ENCODE data around the gene PRPF40B. TPM values are rescaled to one million over a fixed set of nuclear protein-coding genes. Genes with fewer than 3 reads are reported as not detected.

Gene PRPF40B
- total and polyA plus RNA-seq, 12 donors = 13.4 to 37.5 (median 21.6) TPM

DNA sequence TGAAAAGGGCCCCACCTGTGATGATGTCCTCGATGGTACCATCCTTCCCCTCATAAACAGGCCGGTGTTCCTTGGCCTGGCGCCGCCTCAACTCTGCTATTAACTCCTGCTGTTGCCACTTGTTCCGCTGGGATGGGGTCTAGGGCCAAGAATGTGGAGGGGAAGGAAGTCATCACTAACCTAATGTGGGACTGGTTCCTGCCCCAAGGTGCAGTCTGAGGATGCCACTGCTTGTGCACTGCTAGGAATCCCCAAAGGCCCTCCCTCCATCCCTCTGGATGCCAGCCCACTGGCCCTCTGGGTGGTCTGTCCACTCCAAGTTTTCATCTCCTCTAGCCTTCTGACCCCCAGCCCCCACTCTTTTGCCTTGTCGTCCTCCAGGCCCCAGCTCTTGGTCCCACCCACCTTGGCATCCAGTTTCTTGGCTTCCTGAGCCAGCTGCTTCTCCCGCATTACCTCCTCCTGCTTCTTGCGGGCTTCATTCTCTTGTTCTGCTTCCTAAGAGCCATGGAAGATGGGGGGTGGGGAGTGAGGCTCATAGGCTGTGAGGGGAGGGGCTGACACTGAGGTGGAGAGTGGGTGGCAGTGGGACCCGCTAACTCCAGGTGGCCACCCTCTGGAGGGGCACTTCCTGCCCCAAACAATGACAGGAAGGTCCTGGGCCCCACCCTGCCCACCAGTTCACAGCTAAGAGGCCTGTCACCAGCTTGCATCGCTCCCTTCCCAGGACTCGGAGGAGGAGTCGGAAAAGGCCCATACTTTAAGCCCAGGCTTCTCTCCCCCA lies 23.7 kb downstream of the PRPF40B start:
- peaks cover 19 to 71% (median 50%) of the 10 kb centered on the region in 9 donors for H3K4me1 ChIP-seq
- no peaks in the 10 kb centered on the region for H3K9me3 ChIP-seq
- H3K4me3 ChIP-seq = no peak overlapping the region
- TF ChIP-seq, protein P1, sequence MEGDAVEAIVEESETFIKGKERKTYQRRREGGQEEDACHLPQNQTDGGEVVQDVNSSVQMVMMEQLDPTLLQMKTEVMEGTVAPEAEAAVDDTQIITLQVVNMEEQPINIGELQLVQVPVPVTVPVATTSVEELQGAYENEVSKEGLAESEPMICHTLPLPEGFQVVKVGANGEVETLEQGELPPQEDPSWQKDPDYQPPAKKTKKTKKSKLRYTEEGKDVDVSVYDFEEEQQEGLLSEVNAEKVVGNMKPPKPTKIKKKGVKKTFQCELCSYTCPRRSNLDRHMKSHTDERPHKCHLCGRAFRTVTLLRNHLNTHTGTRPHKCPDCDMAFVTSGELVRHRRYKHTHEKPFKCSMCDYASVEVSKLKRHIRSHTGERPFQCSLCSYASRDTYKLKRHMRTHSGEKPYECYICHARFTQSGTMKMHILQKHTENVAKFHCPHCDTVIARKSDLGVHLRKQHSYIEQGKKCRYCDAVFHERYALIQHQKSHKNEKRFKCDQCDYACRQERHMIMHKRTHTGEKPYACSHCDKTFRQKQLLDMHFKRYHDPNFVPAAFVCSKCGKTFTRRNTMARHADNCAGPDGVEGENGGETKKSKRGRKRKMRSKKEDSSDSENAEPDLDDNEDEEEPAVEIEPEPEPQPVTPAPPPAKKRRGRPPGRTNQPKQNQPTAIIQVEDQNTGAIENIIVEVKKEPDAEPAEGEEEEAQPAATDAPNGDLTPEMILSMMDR (IDR thresholded peaks at IDR 0.05) = no peak
- H3K27me3 ChIP-seq = no peaks in the 10 kb centered on the region
- 56 to 60% methylated on average over 12 of the region's 12 CpGs for WGBS, 2 donors
- peak in 1 of 2 donors; percentile 54 for DNase-seq
- peaks cover 0 to 100% (median 62%) of the 10 kb centered on the region in 9 donors for H3K36me3 ChIP-seq
- intact Hi-C loops (cut with DNase I) = loop anchor here in 2 of 10 donors (10.0 kb wide), 2 partner anchors 178 to 188 kb away; partner anchors contain the start of gene NCKAP5L (in 1 of the 2)
- peak overlapping the region in 9 of 10 donors; percentile 66 to 90 (median 78) for H3K27ac ChIP-seq
- peak in 7 of 8 donors; percentile 30 to 56 (median 47) for ATAC-seq

DNA sequence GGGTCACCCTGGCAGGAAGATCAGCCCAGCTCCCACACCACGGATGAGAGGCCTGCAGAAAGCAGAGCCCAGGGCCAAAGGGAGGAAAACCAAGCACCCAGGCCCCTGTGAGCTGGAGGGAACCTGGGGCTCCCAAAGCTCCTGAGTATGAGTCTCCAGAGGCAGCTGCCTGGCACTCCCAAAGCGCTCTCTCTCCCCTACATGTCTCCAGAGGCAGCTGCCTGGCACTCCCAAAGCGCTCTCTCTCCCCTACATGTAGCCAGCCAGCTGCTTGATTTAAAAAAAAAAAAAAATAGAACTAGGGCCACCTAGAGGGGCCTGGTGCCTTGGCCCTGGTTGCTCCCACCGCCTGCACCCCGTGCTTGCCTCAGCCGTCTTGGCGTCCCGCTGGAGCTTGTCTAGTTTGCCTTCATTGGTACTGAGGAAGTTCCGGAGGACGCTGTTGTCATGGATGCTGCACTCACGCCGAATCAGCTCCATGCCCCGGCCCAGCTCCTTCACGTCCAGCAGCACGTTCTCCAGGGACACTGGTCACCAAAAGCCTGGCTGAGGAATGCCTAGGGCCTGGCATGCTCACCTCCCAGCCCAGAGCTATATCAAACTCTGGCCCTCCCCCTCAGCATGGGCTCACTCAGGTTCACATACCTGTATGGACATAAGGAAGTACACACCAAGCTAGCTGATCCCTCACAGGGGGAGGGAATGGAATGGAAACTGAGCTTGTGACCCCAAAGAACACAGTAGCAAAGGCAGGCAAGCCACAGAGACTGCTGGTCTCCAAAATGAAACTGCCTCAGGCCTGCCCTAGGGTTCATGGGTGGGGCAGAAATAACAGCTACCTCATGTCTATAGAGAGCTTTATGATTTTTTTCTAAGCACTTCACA lies 24.7 kb downstream of the PRPF40B start:
- Histone ChIP-seq H3K4me3 (peak overlapping the region in 1 of 10 donors; percentile 3), H3K4me1 (peaks cover 19 to 71% (median 50%) of the 10 kb centered on the region in 9 donors), H3K27ac (peak overlapping the region; percentile 62 to 90 (median 77)), H3K36me3 (peaks cover 0 to 100% (median 58%) of the 10 kb centered on the region in 9 donors), H3K27me3 (no peaks in the 10 kb centered on the region), H3K9me3 (no peaks in the 10 kb centered on the region)
- TF ChIP-seq, protein P1 (IDR thresholded peaks at IDR 0.05) = no peak
- intact Hi-C loops (cut with DNase I) = loop anchor here in 2 of 10 donors (10.0 kb wide), 2 partner anchors 177 to 187 kb away; partner anchors contain the start of gene NCKAP5L (in 1 of the 2)
- no peak for DNase-seq
- 63 to 68% methylated on average over 15 of the region's 15 CpGs for WGBS, 2 donors
- no peak for ATAC-seq

DNA sequence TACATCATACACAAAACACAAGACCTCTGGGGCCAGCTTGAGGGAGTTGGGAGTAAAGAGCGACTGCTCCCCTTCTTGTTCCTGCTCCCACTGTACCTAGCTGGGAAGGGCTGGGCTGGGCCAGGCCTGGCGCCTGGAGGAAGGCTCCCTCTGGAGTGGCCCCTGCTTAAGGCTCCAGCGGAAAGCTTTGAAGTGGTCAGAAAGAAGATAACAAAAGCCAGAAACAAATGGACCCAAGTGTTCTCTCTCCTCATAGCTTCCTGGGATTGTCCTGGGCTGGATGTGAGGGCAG lies 25.3 kb downstream of the PRPF40B start:
- intact Hi-C loops (cut with DNase I) = loop anchor here in 2 of 10 donors (10.0 kb wide), 2 partner anchors 176 to 186 kb away; partner anchors contain the start of gene NCKAP5L (in 1 of the 2)
- ATAC-seq (no peak), DNase-seq (no peak)
- Histone ChIP-seq H3K9me3 (no peaks in the 10 kb centered on the region), H3K27ac (peak overlapping the region in 9 of 10 donors; percentile 15 to 90 (median 78)), H3K27me3 (no peaks in the 10 kb centered on the region), H3K4me3 (no peak overlapping the region), H3K4me1 (peaks cover 19 to 74% (median 50%) of the 10 kb centered on the region in 9 donors), H3K36me3 (peaks cover 0 to 100% (median 58%) of the 10 kb centered on the region in 9 donors)
- TF ChIP-seq, protein P1 (IDR thresholded peaks at IDR 0.05) = no peak
- WGBS, 2 donors = 65 to 78% methylated on average over 3 of the region's 3 CpGs

DNA sequence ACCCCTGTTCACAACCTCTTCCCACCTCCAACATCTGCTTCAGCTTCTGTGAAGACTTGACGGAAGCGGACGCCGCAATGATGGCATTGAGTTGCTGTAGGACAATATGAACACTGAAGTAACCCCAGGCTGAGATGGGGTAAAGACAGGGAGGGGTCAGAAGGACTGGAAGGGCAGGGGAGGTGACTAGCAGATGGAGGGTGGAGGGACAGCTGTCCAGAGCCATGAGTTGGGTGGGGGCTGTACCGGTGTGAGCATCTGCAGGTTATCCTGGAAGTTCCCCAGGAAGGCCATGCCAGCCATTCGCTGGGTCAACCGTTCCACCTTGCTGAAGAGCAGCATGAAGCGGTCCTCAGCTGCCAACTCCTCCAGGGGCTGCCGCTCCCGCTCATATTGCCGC lies 26.1 kb downstream of the PRPF40B start:
- Histone ChIP-seq H3K9me3 (no peaks in the 10 kb centered on the region), H3K4me1 (peaks cover 19 to 74% (median 48%) of the 10 kb centered on the region in 9 donors), H3K27me3 (no peaks in the 10 kb centered on the region), H3K36me3 (peaks cover 0 to 100% (median 58%) of the 10 kb centered on the region in 9 donors), H3K4me3 (no peak overlapping the region), H3K27ac (peak overlapping the region in 6 of 10 donors; percentile 10 to 90 (median 78))
- DNase-seq (no peak), ATAC-seq (no peak)
- intact Hi-C loops (cut with DNase I) = loop anchor here in 2 of 10 donors (10.0 kb wide), 2 partner anchors 175 to 185 kb away; partner anchors contain the start of gene NCKAP5L (in 1 of the 2)
- 94 to 96% methylated on average over 11 of the region's 11 CpGs for WGBS, 2 donors
- TF ChIP-seq, protein P1 (IDR thresholded peaks at IDR 0.05) = no peak
